ENCODE data around the gene ZNF35.

Gene ZNF35

DNA sequence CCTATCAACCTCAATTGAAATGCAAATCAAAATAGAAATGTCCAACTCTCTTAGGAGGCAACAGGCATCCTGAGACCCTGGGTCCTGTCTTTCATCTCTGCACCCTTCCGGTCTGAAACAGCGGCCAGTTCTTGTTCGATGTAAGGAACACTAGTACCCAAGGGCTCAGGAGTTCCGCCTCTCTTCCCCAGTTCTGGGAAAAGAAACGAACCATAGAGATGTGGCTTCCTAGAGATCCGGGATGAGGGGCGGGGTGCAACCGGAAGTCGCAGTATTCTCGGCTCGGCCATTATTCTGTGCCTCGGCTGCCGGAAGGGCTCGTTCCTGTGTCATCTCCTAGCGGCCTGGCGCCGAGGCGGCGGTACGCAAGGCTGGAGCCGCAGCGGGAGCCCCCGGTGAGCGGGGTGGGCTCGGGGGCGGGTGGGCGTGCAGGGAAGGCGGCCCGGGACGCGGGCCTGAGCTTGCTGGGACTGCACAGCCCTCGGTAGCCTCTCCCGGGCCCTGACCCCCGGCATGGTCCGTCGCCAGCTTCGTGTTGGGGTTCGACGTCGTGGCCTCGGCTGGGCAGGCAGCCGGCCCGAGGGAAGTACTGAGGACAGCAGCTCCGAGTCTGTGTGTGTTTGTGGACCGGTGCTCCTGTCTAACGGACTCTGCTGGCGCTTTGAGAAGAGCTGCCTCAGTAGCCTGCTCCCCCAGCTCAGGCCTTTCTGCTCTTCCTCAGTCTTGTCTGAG is 23.6 kb upstream of the ZNF35 start, which contains the start of gene ZNF197:
ZNF197 (plus strand) TSS at position 288 of the 732 bp plus-strand sequence. CDS start 4,119 bp downstream, outside the sequence.
- Histone ChIP-seq H3K4me2 (ENCODE audit: low read depth, low read length, poor library complexity, severe bottlenecking) (peak within 1 kb of the TSS; percentile 94), H3F3A (ENCODE audit: low read depth) (no peaks in the 10 kb centered on the region), H3K4me3 (ENCODE audit: low read length, poor library complexity, severe bottlenecking) (peak within 1 kb of the TSS; percentile 75), H3K4me1 (ENCODE audit: insufficient read depth, low read length, poor library complexity, severe bottlenecking) (peaks cover 19% of the 10 kb centered on the region), H4K20me1 (ENCODE audit: insufficient read depth, low read length, poor library complexity, severe bottlenecking) (peaks cover 12% of the 10 kb centered on the region), H3K9me2 (replicated peaks; ENCODE audit: low read depth, low read length) (no peaks in the 10 kb centered on the region), H3K36me3 (ENCODE audit: insufficient read depth, low read length) (peaks cover 2% of the 10 kb centered on the region; the same call in 1 of the 2 replicates), H3K9me3 (ENCODE audit: insufficient read depth, low read depth, low read length) (no peaks in the 10 kb centered on the region), H3K27me3 (ENCODE audit: insufficient read depth, low read length, poor library complexity, severe bottlenecking) (no peaks in the 10 kb centered on the region), H2AFZ (ENCODE audit: low read length) (peak within 1 kb of the TSS; percentile 90), H3K79me2 (ENCODE audit: insufficient read depth, low read length) (peaks cover 37% of the 10 kb centered on the region), H3K9ac (ENCODE audit: low read depth, low read length, poor library complexity, severe bottlenecking) (peak within 1 kb of the TSS; percentile 84)
- TF ChIP-seq EZH2phosphoT487 (IDR thresholded peaks at IDR 0.05; ENCODE audit: borderline replicate concordance): no peak
- no peak; the same call in 1 of the 2 replicates for TF ChIP-seq CTCF (conservative IDR thresholded peaks at IDR 0.05; ENCODE audit: low read length)

DNA sequence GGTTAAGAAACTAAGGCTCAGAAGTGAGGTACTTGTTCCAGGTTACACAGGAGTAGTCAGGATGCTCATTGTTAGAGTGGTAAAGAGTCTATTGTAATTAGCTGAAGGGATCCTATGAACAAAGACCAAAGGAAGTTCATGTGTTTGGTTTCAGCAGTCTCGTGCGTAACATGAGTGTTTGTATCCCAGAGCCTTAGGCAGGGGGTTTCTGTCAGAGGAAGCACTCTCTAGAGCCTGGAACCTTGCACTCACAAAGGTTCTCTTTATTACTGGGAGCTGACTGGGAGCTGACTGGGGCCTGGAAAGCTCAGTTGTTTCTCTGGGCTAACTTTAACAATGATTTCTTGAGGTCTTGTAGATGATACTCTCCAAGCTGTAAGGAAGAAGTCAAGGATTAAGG is 19.8 kb upstream of the ZNF35 start:
- Histone ChIP-seq H3K9me2 (replicated peaks; ENCODE audit: low read depth, low read length) (no peaks in the 10 kb centered on the region), H3K4me2 (ENCODE audit: low read depth, low read length, poor library complexity, severe bottlenecking) (no peak overlapping the region), H3K9ac (ENCODE audit: low read depth, low read length, poor library complexity, severe bottlenecking) (no peak overlapping the region), H4K20me1 (ENCODE audit: insufficient read depth, low read length, poor library complexity, severe bottlenecking) (peaks cover 14% of the 10 kb centered on the region), H2AFZ (ENCODE audit: low read length) (no peak overlapping the region), H3F3A (ENCODE audit: low read depth) (no peaks in the 10 kb centered on the region), H3K79me2 (ENCODE audit: insufficient read depth, low read length) (peaks cover 37% of the 10 kb centered on the region), H3K4me1 (ENCODE audit: insufficient read depth, low read length, poor library complexity, severe bottlenecking) (peaks cover 19% of the 10 kb centered on the region), H3K36me3 (ENCODE audit: insufficient read depth, low read length) (peaks cover 23% of the 10 kb centered on the region; the same call in 1 of the 2 replicates), H3K9me3 (ENCODE audit: insufficient read depth, low read depth, low read length) (no peaks in the 10 kb centered on the region), H3K27me3 (ENCODE audit: insufficient read depth, low read length, poor library complexity, severe bottlenecking) (no peaks in the 10 kb centered on the region), H3K4me3 (ENCODE audit: low read length, poor library complexity, severe bottlenecking) (no peak overlapping the region)
- TF ChIP-seq CTCF (conservative IDR thresholded peaks at IDR 0.05; ENCODE audit: low read length) (no peak), EZH2phosphoT487 (IDR thresholded peaks at IDR 0.05; ENCODE audit: borderline replicate concordance) (no peak)

GRCh38 chr3:44632193-44632592 is 16.3 kb upstream of the ZNF35 start:
- Histone ChIP-seq H4K20me1 (ENCODE audit: insufficient read depth, low read length, poor library complexity, severe bottlenecking) (peaks cover 7% of the 10 kb centered on the region), H3K27me3 (ENCODE audit: insufficient read depth, low read length, poor library complexity, severe bottlenecking) (no peaks in the 10 kb centered on the region), H3K9ac (ENCODE audit: low read depth, low read length, poor library complexity, severe bottlenecking) (no peak overlapping the region), H3K4me3 (ENCODE audit: low read length, poor library complexity, severe bottlenecking) (no peak overlapping the region), H3K9me2 (replicated peaks; ENCODE audit: low read depth, low read length) (no peaks in the 10 kb centered on the region), H3K4me1 (ENCODE audit: insufficient read depth, low read length, poor library complexity, severe bottlenecking) (peaks cover 12% of the 10 kb centered on the region), H2AFZ (ENCODE audit: low read length) (no peak overlapping the region), H3K4me2 (ENCODE audit: low read depth, low read length, poor library complexity, severe bottlenecking) (no peak overlapping the region), H3F3A (ENCODE audit: low read depth) (no peaks in the 10 kb centered on the region), H3K79me2 (ENCODE audit: insufficient read depth, low read length) (peaks cover 18% of the 10 kb centered on the region; the same call in 1 of the 2 replicates), H3K9me3 (ENCODE audit: insufficient read depth, low read depth, low read length) (no peaks in the 10 kb centered on the region), H3K36me3 (ENCODE audit: insufficient read depth, low read length) (peaks cover 48% of the 10 kb centered on the region; the same call in 1 of the 2 replicates)
- TF ChIP-seq EZH2phosphoT487 (IDR thresholded peaks at IDR 0.05; ENCODE audit: borderline replicate concordance) (no peak), CTCF (conservative IDR thresholded peaks at IDR 0.05; ENCODE audit: low read length) (no peak)

All from Loucy (cell line).